Fibroblast of villous mesenchyme (primary cell): ENCODE data around the gene NUP160. TPM values are rescaled to one million over a fixed set of nuclear protein-coding genes. Genes with fewer than 3 reads are reported as not detected.
A peak's percentile ranks its signal among the peaks of the same experiment; 100 is the strongest.
"Not testable (repeated sequence)": the region's sequence is repeated elsewhere in the genome, so short reads cannot be mapped to it uniquely, and the experiment has no call there.

ENCODE experiments used
- DNase-seq: peaks from one replicate; pipeline ENCODE4 v3.0.0-alpha.2; 2010; ENCODE audit warnings: low read depth
- H3K4me3 ChIP-seq: 2 replicates; pipeline ENCODE4 v1.5.1; 2011; ENCODE audit warnings: low read depth, mild to moderate bottlenecking, low read length
- CTCF ChIP-seq: IDR thresholded peaks from 2 replicates; pipeline ENCODE4 v1.5.1; 2012; ENCODE audit warnings: low read depth, mild to moderate bottlenecking, low read length; ENCODE audit not compliant: insufficient read depth
- total RNA-seq: library from RNA; depleted of rRNA; stranded (reverse); fragments of >200 nt; gene quantifications from 2 replicates; pipeline ENCODE4 v1.2.3, GENCODE V29; 2012

Gene NUP160
- total RNA-seq, 1 donor, result 29.8 TPM

- TF ChIP-seq CTCF, result no peak
- H3K4me3 ChIP-seq, result no peak overlapping the region
- DNase-seq, result no peak
These were observed 19.9 kb downstream of the NUP160 start for GRCh38 chr11:47828284-47828683.

GRCh38 chr11:47822664-47823063 lies 25.5 kb downstream of the NUP160 start:
- not testable (repeated sequence) for DNase-seq, H3K4me3 ChIP-seq

GRCh38 chr11:47819743-47820142 lies 28.4 kb downstream of the NUP160 start:
- no peak for DNase-seq
- no peak overlapping the region for H3K4me3 ChIP-seq
- TF ChIP-seq CTCF, result no peak

- no peak overlapping the region for H3K4me3 ChIP-seq
- no peak for DNase-seq
- TF ChIP-seq CTCF, result no peak
These were observed 47.4 kb downstream of the NUP160 start for GRCh38 chr11:47800759-47801158.

GRCh38 chr11:47797633-47798032 lies 50.5 kb downstream of the NUP160 start:
- H3K4me3 ChIP-seq, result no peak overlapping the region
- DNase-seq, result peak; percentile 38
- TF ChIP-seq CTCF, result no peak

GRCh38 chr11:47791774-47792430 lies 56.2 kb downstream of the NUP160 start:
- DNase-seq, result peak; percentile 19
- no peak for TF ChIP-seq CTCF
- no peak overlapping the region for H3K4me3 ChIP-seq

- H3K4me3 ChIP-seq, DNase-seq: not testable (repeated sequence)
These were observed 58.1 kb downstream of the NUP160 start for GRCh38 chr11:47790017-47790416.

GRCh38 chr11:47788181-47788580 lies 60.0 kb downstream of the NUP160 start:
- DNase-seq, result no peak

More at GRCh38 chr11:47788181-47788580, 60.0 kb downstream of the NUP160 start:
- no peak for TF ChIP-seq CTCF
- H3K4me3 ChIP-seq, result no peak overlapping the region
